Measurements from ENCODE around the gene PDE4C.

Gene PDE4C

GRCh38 chr19:18262917-18263316 lies 36.7 kb upstream of the PDE4C start:
- Mint-ChIP-seq H3K36me3 (peaks cover 12 to 16% of the 10 kb centered on the region in 2 donors), H3K4me3 (no peak overlapping the region), H3K9me3 (no peaks in the 10 kb centered on the region), H3K4me1 (peaks cover 0 to 12% of the 10 kb centered on the region in 2 donors), H3K27ac (no peak overlapping the region), H3K27me3 (no peaks in the 10 kb centered on the region)
- ATAC-seq (replicated peaks) (no peak), DNase-seq (no peak)

- ATAC-seq (replicated peaks): no peak
- no peak overlapping the region for H3K4me3 Mint-ChIP-seq
Observed at GRCh38 chr19:18262144-18262543, 35.9 kb upstream of the PDE4C start.

GRCh38 chr19:18261474-18261873 lies 35.2 kb upstream of the PDE4C start:
- H3K27me3 Mint-ChIP-seq: no peaks in the 10 kb centered on the region
- H3K27ac Mint-ChIP-seq: no peak overlapping the region
- DNase-seq (no peak), ATAC-seq (replicated peaks) (no peak)
- H3K4me3 Mint-ChIP-seq: no peak overlapping the region
- peaks cover 0 to 12% of the 10 kb centered on the region in 2 donors for H3K4me1 Mint-ChIP-seq
- no peaks in the 10 kb centered on the region for H3K9me3 Mint-ChIP-seq
- peaks cover 8 to 9% of the 10 kb centered on the region in 2 donors for H3K36me3 Mint-ChIP-seq

More at GRCh38 chr19:18262144-18262543, 35.9 kb upstream of the PDE4C start:
- peaks cover 11 to 16% of the 10 kb centered on the region in 2 donors for H3K36me3 Mint-ChIP-seq
- H3K27ac Mint-ChIP-seq: no peak overlapping the region
- no peaks in the 10 kb centered on the region for H3K9me3 Mint-ChIP-seq
- DNase-seq: no peak
- peaks cover 0 to 12% of the 10 kb centered on the region in 2 donors for H3K4me1 Mint-ChIP-seq
- H3K27me3 Mint-ChIP-seq: no peaks in the 10 kb centered on the region

GRCh38 chr19:18259893-18260292 lies 33.7 kb upstream of the PDE4C start:
- Mint-ChIP-seq H3K27me3 (peaks cover 0 to 4% of the 10 kb centered on the region in 2 donors), H3K36me3 (peaks cover 0 to 2% of the 10 kb centered on the region in 2 donors), H3K4me3 (no peak overlapping the region), H3K27ac (no peak overlapping the region), H3K4me1 (peaks cover 8 to 13% of the 10 kb centered on the region in 2 donors), H3K9me3 (no peaks in the 10 kb centered on the region)
- no peak for ATAC-seq (replicated peaks)
- DNase-seq: no peak

- no peak overlapping the region for H3K4me3 Mint-ChIP-seq
- no peak overlapping the region for H3K27ac Mint-ChIP-seq
- no peaks in the 10 kb centered on the region for H3K9me3 Mint-ChIP-seq
- H3K36me3 Mint-ChIP-seq: peaks cover 0 to 2% of the 10 kb centered on the region in 2 donors
- no peak for DNase-seq
- peaks cover 7 to 16% of the 10 kb centered on the region in 2 donors for H3K27me3 Mint-ChIP-seq
- peaks cover 26 to 28% of the 10 kb centered on the region in 2 donors for H3K4me1 Mint-ChIP-seq
- no peak for ATAC-seq (replicated peaks)
Observed at GRCh38 chr19:18257503-18258470, 31.5 kb upstream of the PDE4C start.

GRCh38 chr19:18254546-18255503 lies 28.6 kb upstream of the PDE4C start:
- no peak overlapping the region for H3K27ac Mint-ChIP-seq
- no peak for DNase-seq
- ATAC-seq (replicated peaks): peak; percentile 54 to 65
- H3K36me3 Mint-ChIP-seq: peaks cover 0 to 2% of the 10 kb centered on the region in 2 donors
- H3K4me1 Mint-ChIP-seq: peaks cover 26 to 38% of the 10 kb centered on the region in 2 donors
- no peaks in the 10 kb centered on the region for H3K9me3 Mint-ChIP-seq
- H3K27me3 Mint-ChIP-seq: peaks cover 19 to 32% of the 10 kb centered on the region in 2 donors
- H3K4me3 Mint-ChIP-seq: no peak overlapping the region

GRCh38 chr19:18253716-18254115 lies 27.5 kb upstream of the PDE4C start:
- H3K36me3 Mint-ChIP-seq: peaks cover 0 to 2% of the 10 kb centered on the region in 2 donors
- peaks cover 26 to 38% of the 10 kb centered on the region in 2 donors for H3K4me1 Mint-ChIP-seq
- peak overlapping the region; percentile 26 for H3K27ac Mint-ChIP-seq
- ATAC-seq (replicated peaks) (peak; percentile 66 to 67), DNase-seq (no peak)
- peaks cover 19 to 32% of the 10 kb centered on the region in 2 donors for H3K27me3 Mint-ChIP-seq
- H3K4me3 Mint-ChIP-seq: no peak overlapping the region
- no peaks in the 10 kb centered on the region for H3K9me3 Mint-ChIP-seq

- H3K9me3 Mint-ChIP-seq: no peaks in the 10 kb centered on the region
- DNase-seq (no peak), ATAC-seq (replicated peaks) (no peak)
- H3K4me1 Mint-ChIP-seq: peaks cover 26 to 38% of the 10 kb centered on the region in 2 donors
- H3K27ac Mint-ChIP-seq: no peak overlapping the region
- peaks cover 0 to 2% of the 10 kb centered on the region in 2 donors for H3K36me3 Mint-ChIP-seq
- peaks cover 24 to 37% of the 10 kb centered on the region in 2 donors for H3K27me3 Mint-ChIP-seq
- H3K4me3 Mint-ChIP-seq: no peak overlapping the region
Observed at GRCh38 chr19:18253130-18253529, 26.9 kb upstream of the PDE4C start.

GRCh38 chr19:18252370-18252717 lies 26.1 kb upstream of the PDE4C start:
- Mint-ChIP-seq H3K27ac (no peak overlapping the region), H3K9me3 (no peaks in the 10 kb centered on the region), H3K36me3 (no peaks in the 10 kb centered on the region), H3K4me3 (no peak overlapping the region), H3K27me3 (peaks cover 24 to 45% of the 10 kb centered on the region in 2 donors), H3K4me1 (peaks cover 26 to 38% of the 10 kb centered on the region in 2 donors)
- DNase-seq (no peak), ATAC-seq (replicated peaks) (no peak)

GRCh38 chr19:18251587-18252369 lies 25.5 kb upstream of the PDE4C start:
- ATAC-seq (replicated peaks) (peak; percentile 79), DNase-seq (peak; percentile 63)
- peak overlapping the region; percentile 63 for H3K27ac Mint-ChIP-seq
- peaks cover 26 to 38% of the 10 kb centered on the region in 2 donors for H3K4me1 Mint-ChIP-seq
- H3K4me3 Mint-ChIP-seq: peak overlapping the region in 1 of 2 donors; percentile 59
- H3K9me3 Mint-ChIP-seq: no peaks in the 10 kb centered on the region
- no peaks in the 10 kb centered on the region for H3K36me3 Mint-ChIP-seq
- peaks cover 24 to 47% of the 10 kb centered on the region in 2 donors for H3K27me3 Mint-ChIP-seq

- H3K4me1 Mint-ChIP-seq: peaks cover 23 to 30% of the 10 kb centered on the region in 2 donors
- H3K9me3 Mint-ChIP-seq: no peaks in the 10 kb centered on the region
- H3K27me3 Mint-ChIP-seq: peaks cover 20 to 53% of the 10 kb centered on the region in 2 donors
- no peak for ATAC-seq (replicated peaks)
- no peak overlapping the region for H3K4me3 Mint-ChIP-seq
- H3K36me3 Mint-ChIP-seq: no peaks in the 10 kb centered on the region
- H3K27ac Mint-ChIP-seq: no peak overlapping the region
- DNase-seq: no peak
Observed at GRCh38 chr19:18249834-18250233, 23.6 kb upstream of the PDE4C start.

- ATAC-seq (replicated peaks) (no peak), DNase-seq (no peak)
- H3K27ac Mint-ChIP-seq: no peak overlapping the region
- H3K4me1 Mint-ChIP-seq: no peaks in the 10 kb centered on the region
- H3K27me3 Mint-ChIP-seq: peaks cover 18 to 35% of the 10 kb centered on the region in 2 donors
- no peaks in the 10 kb centered on the region for H3K9me3 Mint-ChIP-seq
- no peaks in the 10 kb centered on the region for H3K36me3 Mint-ChIP-seq
- H3K4me3 Mint-ChIP-seq: no peak overlapping the region
Observed at GRCh38 chr19:18245297-18245696, 19.1 kb upstream of the PDE4C start.

- Mint-ChIP-seq H3K27me3 (peaks cover 42 to 48% of the 10 kb centered on the region in 2 donors), H3K9me3 (no peaks in the 10 kb centered on the region)
- DNase-seq: no peak
Observed at GRCh38 chr19:18239303-18239702, 13.1 kb upstream of the PDE4C start.

More at GRCh38 chr19:18239303-18239702, 13.1 kb upstream of the PDE4C start:
- H3K4me1 Mint-ChIP-seq: peaks cover 3% of the 10 kb centered on the region in 2 donors
- no peaks in the 10 kb centered on the region for H3K36me3 Mint-ChIP-seq
- no peak overlapping the region for H3K4me3 Mint-ChIP-seq
- no peak for ATAC-seq (replicated peaks)
- no peak overlapping the region for H3K27ac Mint-ChIP-seq
